ENCODE data around the gene TMEM130.
"Not testable (repeated sequence)": the region's sequence is repeated elsewhere in the genome, so short reads cannot be mapped to it uniquely, and the experiment has no call there.

TMEM130 gene

DNA sequence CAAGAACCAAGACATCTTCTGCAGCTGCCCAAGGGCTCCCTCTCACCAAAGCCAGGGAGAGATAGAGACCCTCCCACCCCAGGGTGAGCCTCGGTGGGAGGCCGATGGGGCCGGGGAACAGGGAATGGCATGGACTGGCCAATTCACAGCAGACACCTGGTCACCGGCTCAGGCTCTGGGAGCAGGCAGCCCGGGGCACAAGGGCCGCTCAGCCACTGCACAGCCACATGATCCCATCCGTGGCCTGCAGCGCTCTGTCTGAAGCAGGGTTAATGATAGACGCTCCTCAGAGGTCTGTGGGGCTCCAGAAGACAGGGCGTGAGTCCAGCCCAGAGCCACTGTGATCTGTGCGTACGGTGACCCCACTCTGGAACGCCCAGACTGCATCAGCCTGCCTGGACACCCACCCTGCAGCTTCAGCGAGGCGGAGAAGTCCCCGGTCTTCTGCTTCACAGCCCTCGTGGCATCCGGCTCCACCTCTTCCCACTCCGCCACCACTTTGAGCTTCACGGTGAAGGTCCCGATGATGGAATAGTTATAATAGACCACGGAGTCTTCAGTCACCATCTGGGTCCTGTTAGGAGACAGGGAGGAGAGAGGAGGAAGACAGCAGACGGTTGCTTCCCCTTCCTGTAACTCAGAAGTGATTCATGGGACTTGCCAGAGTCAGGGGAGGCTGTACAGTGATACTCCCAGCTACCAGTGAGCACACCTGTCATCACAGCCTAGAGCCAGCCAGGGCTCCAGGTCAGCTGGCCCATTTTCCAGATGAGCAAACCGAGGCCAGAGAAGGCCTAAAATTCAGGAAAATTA is 14.0 kb downstream of the TMEM130 start:
- Histone ChIP-seq H3K4me3 (ENCODE audit: low read length) (no peak overlapping the region), H3K4me1 (ENCODE audit: low read length) (no peaks in the 10 kb centered on the region), H3K36me3 (replicated peaks; ENCODE audit: insufficient read depth, low read length) (no peaks in the 10 kb centered on the region), H3F3A (ENCODE audit: insufficient read depth, low read length) (no peaks in the 10 kb centered on the region), H3K79me2 (ENCODE audit: low read length) (no peaks in the 10 kb centered on the region), H4K20me1 (ENCODE audit: insufficient read depth, low read length) (no peaks in the 10 kb centered on the region), H2AFZ (ENCODE audit: low read length) (no peak overlapping the region), H3K27ac (ENCODE audit: low read length) (no peak overlapping the region), H3K27me3 (replicated peaks; ENCODE audit: insufficient read depth, low read length) (no peaks in the 10 kb centered on the region), H3K4me2 (ENCODE audit: low read depth, low read length) (no peak overlapping the region), H3K9me3 (replicated peaks; ENCODE audit: insufficient read depth, low read length) (no peaks in the 10 kb centered on the region), H3K9ac (ENCODE audit: low read length) (no peak overlapping the region), H3K9me2 (replicated peaks; ENCODE audit: insufficient read depth, low read length) (no peaks in the 10 kb centered on the region)
- DNase-seq: no peak
- TF ChIP-seq, protein P1, sequence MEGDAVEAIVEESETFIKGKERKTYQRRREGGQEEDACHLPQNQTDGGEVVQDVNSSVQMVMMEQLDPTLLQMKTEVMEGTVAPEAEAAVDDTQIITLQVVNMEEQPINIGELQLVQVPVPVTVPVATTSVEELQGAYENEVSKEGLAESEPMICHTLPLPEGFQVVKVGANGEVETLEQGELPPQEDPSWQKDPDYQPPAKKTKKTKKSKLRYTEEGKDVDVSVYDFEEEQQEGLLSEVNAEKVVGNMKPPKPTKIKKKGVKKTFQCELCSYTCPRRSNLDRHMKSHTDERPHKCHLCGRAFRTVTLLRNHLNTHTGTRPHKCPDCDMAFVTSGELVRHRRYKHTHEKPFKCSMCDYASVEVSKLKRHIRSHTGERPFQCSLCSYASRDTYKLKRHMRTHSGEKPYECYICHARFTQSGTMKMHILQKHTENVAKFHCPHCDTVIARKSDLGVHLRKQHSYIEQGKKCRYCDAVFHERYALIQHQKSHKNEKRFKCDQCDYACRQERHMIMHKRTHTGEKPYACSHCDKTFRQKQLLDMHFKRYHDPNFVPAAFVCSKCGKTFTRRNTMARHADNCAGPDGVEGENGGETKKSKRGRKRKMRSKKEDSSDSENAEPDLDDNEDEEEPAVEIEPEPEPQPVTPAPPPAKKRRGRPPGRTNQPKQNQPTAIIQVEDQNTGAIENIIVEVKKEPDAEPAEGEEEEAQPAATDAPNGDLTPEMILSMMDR (IDR thresholded peaks at IDR 0.05; ENCODE audit: low read length): no peak
- TF ChIP-seq EZH2phosphoT487 (IDR thresholded peaks at IDR 0.05; ENCODE audit: low read length) (no peak), EZH2 (optimal IDR thresholded peaks at IDR 0.05; ENCODE audit: low read depth, low read length) (no peak)

GRCh38 chr7:98852826-98853225 is 17.0 kb downstream of the TMEM130 start:
- no peak for TF ChIP-seq EZH2phosphoT487 (IDR thresholded peaks at IDR 0.05; ENCODE audit: low read length)
- no peak for TF ChIP-seq EZH2 (optimal IDR thresholded peaks at IDR 0.05; ENCODE audit: low read depth, low read length)
- TF ChIP-seq, protein P1 (IDR thresholded peaks at IDR 0.05; ENCODE audit: low read length): no peak
- H3K4me2 ChIP-seq (ENCODE audit: low read depth, low read length): no peak overlapping the region

GRCh38 chr7:98848918-98849317 is 20.9 kb downstream of the TMEM130 start:
- no peak overlapping the region for H3K4me3 ChIP-seq (ENCODE audit: low read length)
- no peaks in the 10 kb centered on the region for H4K20me1 ChIP-seq (ENCODE audit: insufficient read depth, low read length)
- no peaks in the 10 kb centered on the region for H3K4me1 ChIP-seq (ENCODE audit: low read length)
- no peak for DNase-seq
- no peak overlapping the region for H3K9ac ChIP-seq (ENCODE audit: low read length)
- H3K4me2 ChIP-seq (ENCODE audit: low read depth, low read length): no peak overlapping the region
- H3K9me2 ChIP-seq (replicated peaks; ENCODE audit: insufficient read depth, low read length): no peaks in the 10 kb centered on the region
- no peaks in the 10 kb centered on the region for H3F3A ChIP-seq (ENCODE audit: insufficient read depth, low read length)
- H3K36me3 ChIP-seq (replicated peaks; ENCODE audit: insufficient read depth, low read length): no peaks in the 10 kb centered on the region
- no peak overlapping the region for H3K27ac ChIP-seq (ENCODE audit: low read length)
- H3K79me2 ChIP-seq (ENCODE audit: low read length): no peaks in the 10 kb centered on the region
- no peak overlapping the region for H2AFZ ChIP-seq (ENCODE audit: low read length)
- H3K9me3 ChIP-seq (replicated peaks; ENCODE audit: insufficient read depth, low read length): no peaks in the 10 kb centered on the region
- no peaks in the 10 kb centered on the region for H3K27me3 ChIP-seq (replicated peaks; ENCODE audit: insufficient read depth, low read length)
- TF ChIP-seq EZH2 (optimal IDR thresholded peaks at IDR 0.05; ENCODE audit: low read depth, low read length): no peak
- no peak for TF ChIP-seq EZH2phosphoT487 (IDR thresholded peaks at IDR 0.05; ENCODE audit: low read length)
- TF ChIP-seq, protein P1 (IDR thresholded peaks at IDR 0.05; ENCODE audit: low read length): no peak

More at GRCh38 chr7:98852826-98853225, 17.0 kb downstream of the TMEM130 start:
- H3K4me1 ChIP-seq (ENCODE audit: low read length): no peaks in the 10 kb centered on the region
- H3F3A ChIP-seq (ENCODE audit: insufficient read depth, low read length): no peaks in the 10 kb centered on the region
- no peaks in the 10 kb centered on the region for H3K9me2 ChIP-seq (replicated peaks; ENCODE audit: insufficient read depth, low read length)
- H3K79me2 ChIP-seq (ENCODE audit: low read length): no peaks in the 10 kb centered on the region
- no peak overlapping the region for H3K9ac ChIP-seq (ENCODE audit: low read length)
- H3K36me3 ChIP-seq (replicated peaks; ENCODE audit: insufficient read depth, low read length): no peaks in the 10 kb centered on the region
- no peaks in the 10 kb centered on the region for H4K20me1 ChIP-seq (ENCODE audit: insufficient read depth, low read length)
- no peak overlapping the region for H3K4me3 ChIP-seq (ENCODE audit: low read length)
- H3K9me3 ChIP-seq (replicated peaks; ENCODE audit: insufficient read depth, low read length): no peaks in the 10 kb centered on the region
- DNase-seq: no peak
- H3K27me3 ChIP-seq (replicated peaks; ENCODE audit: insufficient read depth, low read length): no peaks in the 10 kb centered on the region
- H2AFZ ChIP-seq (ENCODE audit: low read length): no peak overlapping the region
- no peak overlapping the region for H3K27ac ChIP-seq (ENCODE audit: low read length)

DNA sequence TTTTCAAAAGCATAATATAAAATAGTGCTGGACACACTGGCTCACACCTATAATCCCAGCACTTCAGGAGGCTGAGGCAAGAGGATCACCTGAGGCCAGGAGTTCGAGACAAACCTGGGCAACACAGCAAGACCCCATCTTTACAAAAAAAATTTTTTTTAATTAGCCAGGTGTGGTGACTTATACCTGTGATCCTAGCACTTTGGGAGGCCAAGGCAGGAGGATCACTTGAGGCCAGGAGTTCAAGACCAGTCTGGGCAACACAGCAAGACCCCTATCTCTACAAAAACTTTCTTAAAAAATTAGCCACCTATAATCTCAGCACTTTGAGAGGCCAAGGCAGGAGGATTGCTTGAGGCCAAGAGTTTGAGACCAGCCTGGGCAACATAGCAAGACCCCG is 27.3 kb downstream of the TMEM130 start:
- H3K4me1 ChIP-seq (ENCODE audit: low read length); H3K4me3 ChIP-seq (ENCODE audit: low read length); H3K27ac ChIP-seq (ENCODE audit: low read length); H3F3A ChIP-seq (ENCODE audit: insufficient read depth, low read length); H3K9me3 ChIP-seq (replicated peaks; ENCODE audit: insufficient read depth, low read length); H2AFZ ChIP-seq (ENCODE audit: low read length); H3K9ac ChIP-seq (ENCODE audit: low read length); H3K79me2 ChIP-seq (ENCODE audit: low read length); H3K4me2 ChIP-seq (ENCODE audit: low read depth, low read length); H3K36me3 ChIP-seq (replicated peaks; ENCODE audit: insufficient read depth, low read length); DNase-seq; H4K20me1 ChIP-seq (ENCODE audit: insufficient read depth, low read length); H3K27me3 ChIP-seq (replicated peaks; ENCODE audit: insufficient read depth, low read length); H3K9me2 ChIP-seq (replicated peaks; ENCODE audit: insufficient read depth, low read length): not testable (repeated sequence)

Data from MM.1S (cell line).